A549 (cell line): ENCODE results near the gene GYS1. TPM values are rescaled to one million over a fixed set of nuclear protein-coding genes. Genes with fewer than 3 reads are reported as not detected.

Experiments used
- ATAC-seq, 2 experiments: fragments of 200-7000 bp in 1 of 2; fragments of >200 bp in 1 of 2; cut with Nextera tagmentation in 1 of 2; cut with Tn5 transposase in 1 of 2; 3 replicates each; pipeline versions ENCODE4 v1.8.0 to v1.9.1; 2018 to 2020; ENCODE audit warnings: mild to moderate bottlenecking in 1 of 2, moderate library complexity in 1 of 2
- CTCF ChIA-PET: fragments of 300-600 bp; sonication (Branson Sonifier 250); formaldehyde crosslinking; extraction: SDS; loops from one replicate; lab custom pipeline; 2021; ENCODE audit warnings: antibody characterized with exemption, inconsistent platforms; lab: Yijun Ruan, JAX
- POLR2A ChIA-PET: fragments of 350-600 bp; formaldehyde crosslinking; extraction: SDS; loops from one replicate; lab custom pipeline; 2021; ENCODE audit warnings: antibody characterized with exemption, inconsistent platforms; lab: Yijun Ruan, JAX
- DNase-seq, 2 experiments: peaks; one replicate each; pipeline versions ENCODE4 v3.0.0 to v3.0.0-alpha.2; 2011 to 2016; ENCODE audit warnings: low read depth in 1 of 2, low spot score in 1 of 2
- FAIRE-seq: peaks from 2 replicates; lab custom pipeline; 2011; peaks lifted over from hg19 to GRCh38; lab: Jason Lieb, UNC
- H3K27ac ChIP-seq, 2 experiments: fragments of >200 bp; sonication (Bioruptor Twin); formaldehyde crosslinking; 3 replicates each; pipeline ENCODE4 v1.5.1; 2016 to 2017
- H3K4me1 ChIP-seq: fragments of >200 bp; sonication (Bioruptor Twin); formaldehyde crosslinking; 3 replicates; pipeline ENCODE4 v1.6.1; 2016
- H3K4me2 ChIP-seq: fragments of >200 bp; sonication (Bioruptor Twin); formaldehyde crosslinking; 3 replicates; pipeline ENCODE4 v1.6.1; 2016
- H3K4me3 ChIP-seq: fragments of >200 bp; sonication (Bioruptor Twin); formaldehyde crosslinking; 3 replicates; pipeline ENCODE4 v1.5.1; 2016
- H3K9me3 ChIP-seq: fragments of >200 bp; sonication (Bioruptor Twin); formaldehyde crosslinking; 3 replicates; pipeline ENCODE4 v1.6.1; 2016
- ATOH8 ChIP-seq: fragments of 250-450 bp; sonication (Bioruptor Pico); IDR thresholded peaks from 2 replicates; pipeline ENCODE4 v1.5.0; 2020; ENCODE audit warnings: low read depth, mild to moderate bottlenecking, moderate library complexity
- BCL3 ChIP-seq: fragments of >200 bp; sonication (Bioruptor Twin); formaldehyde crosslinking; IDR thresholded peaks from 3 replicates; pipeline ENCODE4 v1.6.1; 2016
- BHLHE40 ChIP-seq: IDR thresholded peaks from 2 replicates; pipeline ENCODE4 v1.6.1; 2012; ENCODE audit warnings: low read depth, low read length, inconsistent platforms
- CBX8 ChIP-seq: fragments of 200-600 bp; sonication (generic); IDR thresholded peaks from 2 replicates; pipeline ENCODE4 v1.6.1; 2016
- CHD4 ChIP-seq: fragments of 200-600 bp; sonication (generic); IDR thresholded peaks from 2 replicates; pipeline ENCODE4 v1.6.1; 2016; ENCODE audit warnings: antibody characterized with exemption, mild to moderate bottlenecking, borderline replicate concordance
- CTCF ChIP-seq: fragments of >200 bp; sonication (Bioruptor Twin); formaldehyde crosslinking; IDR thresholded peaks from 3 replicates; pipeline ENCODE4 v1.5.1; 2016
- ESRRA ChIP-seq: fragments of 150-350 bp; IDR thresholded peaks from 2 replicates; pipeline ENCODE4 v1.6.1; 2014; ENCODE audit warnings: mild to moderate bottlenecking, low read length, borderline replicate concordance
- FOSB ChIP-seq: fragments of 250-450 bp; sonication (Bioruptor Pico); IDR thresholded peaks from 2 replicates; pipeline ENCODE4 v1.5.0; 2020; ENCODE audit warnings: mild to moderate bottlenecking, moderate library complexity
- HDAC2 ChIP-seq: fragments of 200-600 bp; sonication (generic); IDR thresholded peaks from 2 replicates; pipeline ENCODE4 v1.6.1; 2016
- HES2 ChIP-seq: fragments of >200 bp; sonication (Bioruptor Twin); formaldehyde crosslinking; IDR thresholded peaks from 2 replicates; pipeline ENCODE4 v1.6.1; 2016
- HOXA7 ChIP-seq: fragments of 250-450 bp; sonication (Bioruptor Pico); IDR thresholded peaks from 2 replicates; pipeline ENCODE4 v1.5.0; 2020; ENCODE audit warnings: mild to moderate bottlenecking, moderate library complexity
- HOXB5 ChIP-seq: fragments of 250-450 bp; sonication (Bioruptor Pico); IDR thresholded peaks from 2 replicates; pipeline ENCODE4 v1.5.0; 2020; ENCODE audit warnings: mild to moderate bottlenecking, moderate library complexity
- JUN ChIP-seq, 2 experiments: fragments of >200 bp; sonication (Bioruptor Twin); formaldehyde crosslinking; IDR thresholded peaks; 2 replicates in 1 of 2; 3 replicates in 1 of 2; pipeline ENCODE4 v1.6.1; 2016 to 2017
- JUNB ChIP-seq: fragments of >200 bp; sonication (Bioruptor Twin); formaldehyde crosslinking; IDR thresholded peaks from 2 replicates; pipeline ENCODE4 v1.6.1; 2016
- KDM5A ChIP-seq: fragments of 200-600 bp; sonication (generic); IDR thresholded peaks from 2 replicates; pipeline ENCODE4 v1.6.1; 2016; ENCODE audit warnings: antibody characterized with exemption, mild to moderate bottlenecking
- MAFK ChIP-seq: fragments of 450-650 bp; IDR thresholded peaks from 2 replicates; pipeline ENCODE4 v1.6.1; 2014; ENCODE audit not compliant: partially characterized antibody
- MAX ChIP-seq: IDR thresholded peaks from 2 replicates; pipeline ENCODE4 v1.6.1; 2012
- MYC ChIP-seq: IDR thresholded peaks from 2 replicates; pipeline ENCODE4 v1.6.1; 2012; ENCODE audit warnings: mild to moderate bottlenecking, inconsistent platforms, low read length, improper control_type of control experiment, borderline replicate concordance
- NFE2L2 ChIP-seq: fragments of 150-350 bp; conservative IDR thresholded peaks from 2 replicates; pipeline ENCODE4 v1.6.1; 2014; ENCODE audit warnings: low read length
- NPAS2 ChIP-seq: fragments of 250-450 bp; sonication (Bioruptor Pico); IDR thresholded peaks from 2 replicates; pipeline ENCODE4 v1.8.0; 2022; ENCODE audit warnings: mild to moderate bottlenecking, moderate library complexity, borderline replicate concordance
- NR3C1 ChIP-seq: fragments of >200 bp; sonication (Bioruptor Twin); formaldehyde crosslinking; IDR thresholded peaks from 3 replicates; pipeline ENCODE4 v1.6.1; 2017
- POLR2AphosphoS2 ChIP-seq: conservative IDR thresholded peaks from 2 replicates; pipeline ENCODE4 v1.6.1; 2012; ENCODE audit warnings: low read length, improper control_type of control experiment, inconsistent platforms
- RAD21 ChIP-seq, 2 experiments: fragments of >200 bp in 1 of 2; sonication (Bioruptor Twin) in 1 of 2; formaldehyde crosslinking in 1 of 2; IDR thresholded peaks in 1 of 2; conservative IDR thresholded peaks in 1 of 2; 2 replicates in 1 of 2; 3 replicates in 1 of 2; pipeline ENCODE4 v1.6.1; 2012 to 2018; ENCODE audit warnings: inconsistent platforms in 1 of 2
- RARB ChIP-seq: fragments of 250-450 bp; sonication (Bioruptor Pico); IDR thresholded peaks from 2 replicates; pipeline ENCODE4 v1.8.0; 2021; ENCODE audit warnings: mild to moderate bottlenecking, moderate library complexity
- REST ChIP-seq: fragments of 200-600 bp; sonication (generic); IDR thresholded peaks from 2 replicates; pipeline ENCODE4 v1.6.1; 2016; ENCODE audit warnings: antibody characterized with exemption, mild to moderate bottlenecking, moderate library complexity
- RNF2 ChIP-seq: fragments of 200-600 bp; sonication (generic); IDR thresholded peaks from 2 replicates; pipeline ENCODE4 v1.6.1; 2016; ENCODE audit warnings: low read depth, mild to moderate bottlenecking, antibody characterized with exemption, moderate library complexity, borderline replicate concordance
- SMC3 ChIP-seq: fragments of >200 bp; sonication (Bioruptor Twin); formaldehyde crosslinking; IDR thresholded peaks from 3 replicates; pipeline ENCODE4 v1.6.1; 2018; ENCODE audit warnings: inconsistent platforms
- SREBF2 ChIP-seq: fragments of 450-650 bp; IDR thresholded peaks from 2 replicates; pipeline ENCODE4 v1.6.1; 2014; ENCODE audit warnings: mild to moderate bottlenecking, moderate library complexity
- TFCP2L1 ChIP-seq: fragments of 250-450 bp; sonication (Bioruptor Pico); IDR thresholded peaks from 2 replicates; pipeline ENCODE4 v1.5.0; 2021; ENCODE audit warnings: mild to moderate bottlenecking
- USF2 ChIP-seq: fragments of 450-650 bp; IDR thresholded peaks from 2 replicates; pipeline ENCODE4 v1.6.1; 2014; ENCODE audit warnings: antibody characterized with exemption
- WGBS: methylation state at CpG from one replicate; pipeline ENCODE4 v1.1.6; 2017; ENCODE audit errors: missing lambda C conversion rate; 5-methylcytosine and 5-hydroxymethylcytosine counted together
- polyA plus RNA-seq, 4 experiments: library from polyadenylated mRNA; depleted of rRNA in 3 of 4; stranded (reverse); fragments of >200 nt; fragmentation: RNase III in 1 of 4; extraction: RNeasy Plus Mini Kit Qiagen cat#74134 plus additional on column Dnase treatment in 1 of 4; gene quantifications; 2 replicates in 3 of 4; 3 replicates in 1 of 4; pipeline ENCODE4 v1.2.3, GENCODE V29; 2011 to 2017

GYS1 gene
- polyA plus RNA-seq, 2 of the 4 experiments (the other 2 are of a cell fraction): 10.3 to 24.8 TPM

- Histone ChIP-seq H3K9me3 (no peaks in the 10 kb centered on the region), H3K27ac (peak overlapping the region; percentile 92 to 96), H3K4me1 (peaks cover 60% of the 10 kb centered on the region), H3K4me2 (peak overlapping the region; percentile 80), H3K4me3 (peak overlapping the region; percentile 33)
- CTCF ChIA-PET: interaction anchor here (0.7 to 18.4 kb wide), 7 partner anchors 9 to 171 kb away, joined by 3 to 332 read pairs (median 4); no protein-coding TSS in a partner anchor
- peak; percentile 0 to 1; a peak in 3 of 6 replicates for ATAC-seq
- FAIRE-seq: no peak
- POLR2A ChIA-PET: interaction anchor here (0.7 to 9.6 kb wide), 10 partner anchors 9 to 92 kb away, joined by 3 to 175 read pairs (median 7); partner anchors contain the start of genes BAX, GYS1, NUCB1 and PLEKHA4
- 10% methylated on average over 17 of the region's 19 CpGs for WGBS
- DNase-seq: peak; percentile 63 to 83
- TF ChIP-seq REST: no peak
- no peak for TF ChIP-seq HDAC2
- TF ChIP-seq BHLHE40: no peak
- TF ChIP-seq JUN (IDR thresholded peaks at IDR 0.05): no peak
- TF ChIP-seq HOXA7 (CRISPR knock-in tag): peak; percentile 0; the same call in 1 of the 2 replicates
- TF ChIP-seq TFCP2L1 (CRISPR knock-in tag): peak; percentile 7; the same call in 1 of the 2 replicates
- TF ChIP-seq RAD21 (conservative IDR thresholded peaks at IDR 0.05 in 1 of 2, IDR thresholded peaks at IDR 0.05 in 1 of 2): no peak; a peak in 1 of 5 replicates
- no peak for TF ChIP-seq RNF2
- 0 out of 2 replicates have a peak, but pooled peaks have one; percentile 28 for TF ChIP-seq MYC
- TF ChIP-seq SREBF2: no peak
- no peak for TF ChIP-seq NPAS2 (CRISPR knock-in tag)
- TF ChIP-seq BCL3: 0 out of 3 replicates have a peak, but pooled peaks have one; percentile 9
- no peak for TF ChIP-seq JUNB
- no peak for TF ChIP-seq MAFK
- TF ChIP-seq ESRRA: no peak
- no peak for TF ChIP-seq NR3C1
- no peak for TF ChIP-seq USF2
- TF ChIP-seq FOSB (CRISPR knock-in tag): no peak; the same call in 1 of the 2 replicates
- 0 out of 3 replicates have a peak, but pooled peaks have one; percentile 5 for TF ChIP-seq SMC3
- peak; percentile 96; the same call in 1 of the 2 replicates for TF ChIP-seq HOXB5 (CRISPR knock-in tag)
- no peak for TF ChIP-seq CHD4
- no peak for TF ChIP-seq CBX8
- TF ChIP-seq CTCF: no peak
- peak; percentile 80; the same call in 1 of the 2 replicates for TF ChIP-seq RARB (CRISPR knock-in tag)
- TF ChIP-seq POLR2AphosphoS2: no peak
- no peak for TF ChIP-seq NFE2L2
- TF ChIP-seq KDM5A: no peak
- peak; percentile 93 for TF ChIP-seq ATOH8 (CRISPR knock-in tag)
- 0 out of 2 replicates have a peak, but pooled peaks have one; percentile 42 for TF ChIP-seq HES2
- TF ChIP-seq MAX: peak; percentile 94
Measured at GRCh38 chr19:48964205-48965039, 28.7 kb downstream of the GYS1 start.
